DMS79 (cell line): ENCODE measurements around the gene CSNK2A1.
"Not testable (repeated sequence)": the region's sequence is repeated elsewhere in the genome, so short reads cannot be mapped to it uniquely, and the experiment has no call there.

ENCODE experiments used
- DNase-seq: peaks from one replicate; lab custom pipeline; 2025; lab: John Stamatoyannopoulos, UW

Gene CSNK2A1

DNA sequence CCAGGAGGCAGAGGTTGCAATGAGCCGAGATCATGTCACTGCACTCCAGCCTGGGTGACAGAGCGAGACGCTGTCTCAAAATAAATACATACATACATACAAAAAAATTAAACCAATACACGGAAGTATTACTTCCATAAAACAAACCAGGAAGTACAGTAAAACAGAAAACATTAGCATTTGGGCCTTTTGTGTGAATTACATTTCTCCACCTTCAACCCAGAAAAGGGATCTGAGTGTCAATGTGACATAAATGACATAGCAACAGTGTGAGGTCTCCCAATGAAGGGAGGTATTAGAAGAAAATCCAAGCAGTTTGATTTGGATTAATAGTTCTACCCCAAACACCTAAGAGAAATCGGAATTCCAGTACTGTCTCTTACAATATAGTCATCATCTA is 10.1 kb downstream of the CSNK2A1 start:
- DNase-seq: no peak

DNA sequence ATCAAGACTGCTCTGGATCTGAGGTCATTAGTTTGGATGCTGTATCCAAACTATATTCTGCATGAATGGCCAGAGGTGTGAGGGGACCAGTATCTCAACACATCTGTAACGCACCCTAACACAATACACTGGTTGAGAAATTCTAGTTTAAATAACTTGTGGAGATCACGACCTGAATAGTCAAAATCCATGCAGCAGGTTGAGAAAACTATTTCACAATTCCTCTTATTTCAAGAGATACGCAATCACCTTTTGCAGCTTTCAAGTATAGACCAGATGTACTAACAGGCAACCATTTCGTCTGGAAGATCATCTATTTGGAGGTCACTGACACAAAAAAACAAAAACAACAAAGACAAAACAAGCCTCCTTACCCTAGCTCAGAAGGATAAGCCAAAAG is 11.1 kb downstream of the CSNK2A1 start:
- DNase-seq: no peak

DNA sequence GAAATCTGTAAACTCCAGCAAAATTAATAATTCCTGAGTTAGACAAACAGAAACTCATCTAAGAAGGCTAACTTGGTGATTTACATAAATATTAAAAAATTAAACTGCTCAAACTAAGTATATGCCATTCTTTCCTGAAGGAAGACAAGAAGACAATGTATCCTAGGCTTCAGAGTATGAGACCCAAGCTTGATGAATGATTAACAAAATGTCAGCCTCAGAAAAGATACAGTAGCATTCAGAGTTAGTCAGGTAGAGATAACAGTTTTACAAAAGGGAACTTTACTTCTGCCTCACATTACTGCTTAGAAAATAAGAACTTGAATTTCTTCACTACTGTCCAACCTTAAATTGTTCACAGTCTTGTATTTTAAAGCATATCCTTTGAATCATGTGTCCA is 12.0 kb downstream of the CSNK2A1 start:
- DNase-seq: no peak

DNA sequence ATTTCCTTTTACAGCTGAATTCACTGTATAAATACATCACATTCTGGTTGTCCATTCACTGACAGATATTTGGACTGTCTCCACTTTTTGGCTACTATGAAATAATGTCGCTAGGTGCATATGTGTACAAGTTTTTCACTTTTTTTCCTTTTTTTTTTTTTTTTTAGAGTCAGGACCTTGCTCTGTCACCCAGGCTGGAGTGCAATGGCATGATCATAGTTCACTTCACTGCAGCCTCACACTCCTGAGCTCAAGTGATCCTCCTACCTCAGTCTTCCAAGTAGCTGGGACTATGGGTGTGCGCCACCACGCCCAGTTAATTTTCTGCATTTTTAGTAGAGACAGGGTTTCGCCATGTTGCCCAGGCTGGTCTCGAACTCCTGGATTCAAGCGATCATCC is 13.3 kb downstream of the CSNK2A1 start:
- DNase-seq: no peak

DNA sequence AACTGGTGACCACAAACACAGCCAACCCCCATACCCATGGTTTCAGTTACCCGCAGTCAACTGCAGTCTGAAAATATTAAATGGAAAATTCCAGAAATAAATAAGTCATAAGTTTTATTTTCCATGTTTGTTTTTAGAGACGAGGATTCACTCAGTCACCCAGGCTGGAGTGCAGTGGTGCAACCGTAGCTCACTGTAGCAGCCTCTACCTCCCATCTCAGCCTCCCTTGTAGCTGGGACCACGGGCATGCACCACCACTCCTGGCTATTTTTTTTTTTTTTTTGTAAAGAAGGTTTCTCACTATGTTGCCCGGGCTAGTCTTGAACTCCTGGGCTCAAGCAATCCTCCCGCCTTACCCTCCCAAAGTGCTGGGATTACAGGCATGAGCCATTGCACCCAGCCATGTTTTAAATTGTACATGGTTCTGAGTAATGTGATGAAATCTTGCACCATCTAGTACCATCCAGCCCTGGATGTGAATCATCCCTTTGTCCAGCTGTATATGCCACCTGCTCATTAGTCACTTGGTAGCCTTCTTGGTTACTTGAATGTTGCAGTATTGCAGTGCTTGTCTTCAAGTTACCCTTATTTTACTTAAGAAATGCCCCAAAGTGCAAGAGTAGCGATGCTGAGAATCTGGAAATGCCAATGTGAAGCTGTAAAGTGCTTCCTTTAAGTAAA is 14.5 kb downstream of the CSNK2A1 start:
- no peak for DNase-seq

DNA sequence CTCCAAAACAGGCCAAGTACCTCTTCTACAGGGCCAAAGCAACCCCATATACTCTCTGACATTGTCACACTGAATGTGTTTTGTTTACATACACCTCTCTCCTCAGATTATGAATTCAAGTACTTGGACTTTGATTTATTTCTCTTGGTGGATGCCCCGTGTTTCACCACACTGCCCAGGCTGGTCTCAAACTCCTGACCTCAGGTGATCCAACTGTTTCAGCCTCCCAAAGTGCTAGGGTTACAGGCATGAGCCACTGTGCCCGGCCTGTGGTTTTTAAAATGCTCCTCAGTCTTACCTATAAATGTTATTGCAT is 16.1 kb downstream of the CSNK2A1 start:
- no peak for DNase-seq

DNA sequence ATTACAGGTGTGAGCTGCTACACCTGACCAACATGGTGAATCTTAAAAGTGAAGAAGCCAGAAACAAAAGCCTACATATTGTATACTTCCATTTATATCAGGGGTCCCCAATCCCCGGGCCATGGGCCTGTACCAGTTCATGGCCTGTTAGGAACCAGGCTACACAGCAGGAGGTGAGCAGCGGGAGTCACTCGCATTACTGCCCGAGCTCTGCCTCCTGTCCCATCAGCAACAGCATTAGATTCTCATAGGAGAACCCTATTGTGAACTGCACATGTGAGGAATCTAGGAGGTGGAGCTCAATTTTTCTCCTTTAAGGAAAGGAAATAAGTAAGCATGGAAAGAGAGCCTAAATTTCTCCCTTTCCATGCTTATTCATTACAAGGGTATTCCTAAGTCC is 21.7 kb downstream of the CSNK2A1 start:
- no peak for DNase-seq

DNA sequence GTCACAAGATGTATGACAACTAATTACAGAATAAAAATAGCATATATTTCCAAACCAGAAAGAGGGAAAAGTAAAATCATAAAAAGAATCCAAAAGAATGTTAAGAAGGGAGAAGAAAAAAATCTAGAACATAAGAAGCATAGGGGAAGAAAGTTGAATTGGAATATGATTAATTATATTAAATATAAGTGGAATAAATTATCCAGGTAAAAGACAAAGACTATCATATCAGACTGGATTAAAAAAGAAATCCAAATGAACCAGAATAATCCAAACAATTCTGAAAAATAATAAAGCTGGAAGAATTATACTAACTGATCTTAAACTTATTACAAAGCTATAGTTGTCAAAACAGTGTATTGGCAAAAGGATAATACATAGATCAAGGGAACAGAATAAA is 23.6 kb downstream of the CSNK2A1 start:
- DNase-seq: no peak

DNA sequence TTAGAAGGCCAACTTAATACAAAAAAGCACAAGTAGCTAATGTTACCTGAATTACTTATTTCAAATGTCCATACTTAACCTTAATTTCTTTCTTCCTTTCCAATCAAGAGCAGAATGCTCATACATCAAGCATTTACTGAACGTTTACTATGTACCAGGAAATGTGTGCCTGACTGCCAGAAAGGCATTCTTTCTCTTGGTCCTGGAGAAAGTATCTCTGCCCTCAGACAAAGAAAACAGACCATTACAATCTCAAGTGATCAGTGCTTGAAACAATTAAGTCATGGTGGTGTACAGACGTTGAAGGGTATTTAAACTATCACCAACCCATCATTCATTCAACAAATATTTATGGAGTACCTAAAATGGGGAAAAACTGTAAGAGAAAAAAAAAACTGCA is 26.4 kb downstream of the CSNK2A1 start:
- no peak for DNase-seq

DNA sequence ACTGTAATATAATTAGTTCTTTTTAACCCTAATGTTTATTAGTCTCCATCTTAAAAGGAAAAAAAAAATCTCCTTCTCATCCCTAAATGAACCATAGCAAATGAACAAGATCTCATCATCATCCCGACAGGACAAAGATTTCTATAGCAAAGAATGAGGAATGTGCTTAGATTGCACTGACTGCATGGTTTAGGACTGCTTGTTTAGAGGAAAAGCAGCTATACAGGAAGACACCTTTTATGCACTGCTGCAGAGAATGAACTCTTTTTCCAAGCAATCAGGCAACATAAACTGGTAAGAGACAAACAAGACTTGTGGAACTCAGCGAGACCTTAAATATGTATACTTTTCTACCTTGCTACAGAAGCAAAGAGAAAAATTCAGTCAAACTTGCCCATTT is 26.8 kb downstream of the CSNK2A1 start:
- DNase-seq: no peak

DNA sequence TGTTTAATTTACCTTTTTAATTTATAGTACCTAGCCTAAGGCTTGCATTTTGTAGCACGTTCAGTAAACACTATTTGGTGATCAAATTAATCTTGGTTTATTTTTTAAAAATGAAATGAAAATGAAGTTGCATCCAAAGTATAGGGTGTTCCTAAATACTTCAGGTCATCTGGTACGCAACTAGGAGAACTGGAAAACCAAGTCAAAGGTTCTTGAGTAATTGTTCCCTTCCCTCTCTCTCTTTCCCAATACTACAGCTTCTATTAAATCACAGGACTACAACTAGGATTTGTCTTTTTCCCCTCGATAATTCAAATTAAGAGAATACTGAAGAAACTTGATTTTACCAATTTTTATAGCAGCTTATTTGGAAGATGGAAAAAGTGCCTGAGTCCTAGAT is 27.9 kb downstream of the CSNK2A1 start:
- no peak for DNase-seq

DNA sequence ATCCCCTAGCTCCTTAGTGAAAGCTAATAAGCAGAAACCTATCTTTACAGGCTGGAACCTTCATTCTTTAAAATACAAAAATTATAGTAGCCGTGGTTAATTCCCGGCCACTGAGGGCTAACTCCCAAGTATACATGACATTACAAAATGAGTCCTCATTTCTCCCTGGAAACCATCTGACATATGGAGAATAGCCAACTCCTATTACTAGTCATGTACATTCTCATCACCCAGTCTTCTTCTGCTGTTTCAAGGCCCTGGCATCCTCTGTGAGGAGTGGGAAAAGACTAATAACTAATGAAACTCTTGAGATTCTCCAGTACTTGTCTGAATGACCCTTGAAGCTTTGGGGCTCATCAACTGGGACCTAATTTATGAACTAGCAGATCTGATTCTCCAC is 30.2 kb downstream of the CSNK2A1 start:
- no peak for DNase-seq

DNA sequence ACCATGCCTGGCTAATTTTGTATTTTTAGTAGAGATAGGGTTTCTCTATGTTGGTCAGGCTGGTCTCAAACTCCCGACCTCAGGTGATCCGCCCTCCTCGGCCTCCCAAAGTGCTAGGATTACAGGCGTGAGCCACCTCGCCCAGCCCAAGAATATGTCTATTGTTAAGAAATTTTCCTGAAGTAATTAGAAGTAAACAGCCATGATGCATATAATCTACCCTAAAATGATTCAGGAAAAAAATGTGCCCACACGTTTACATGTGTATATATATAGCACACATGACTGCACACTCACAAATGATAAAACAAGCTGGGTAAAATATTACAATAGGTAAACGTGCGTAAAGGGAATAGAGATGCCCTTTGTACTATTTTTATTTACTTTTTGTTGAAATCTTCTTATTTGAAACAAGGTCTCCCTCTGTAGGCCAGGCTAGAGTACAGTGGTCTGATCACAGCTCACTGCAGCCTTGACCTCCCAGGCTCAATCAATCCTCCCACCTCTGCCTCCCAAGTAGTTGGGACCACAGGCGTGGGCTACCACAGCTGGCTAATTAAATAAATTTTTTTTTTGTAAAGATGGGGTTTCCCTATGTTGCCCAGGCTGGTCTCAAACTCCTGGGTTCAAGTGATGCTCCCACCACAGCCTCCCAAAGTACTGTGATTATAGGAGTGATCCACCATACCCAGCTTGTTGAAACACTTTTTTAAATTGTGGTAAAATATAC is 33.1 kb downstream of the CSNK2A1 start:
- not testable (repeated sequence) for DNase-seq

DNA sequence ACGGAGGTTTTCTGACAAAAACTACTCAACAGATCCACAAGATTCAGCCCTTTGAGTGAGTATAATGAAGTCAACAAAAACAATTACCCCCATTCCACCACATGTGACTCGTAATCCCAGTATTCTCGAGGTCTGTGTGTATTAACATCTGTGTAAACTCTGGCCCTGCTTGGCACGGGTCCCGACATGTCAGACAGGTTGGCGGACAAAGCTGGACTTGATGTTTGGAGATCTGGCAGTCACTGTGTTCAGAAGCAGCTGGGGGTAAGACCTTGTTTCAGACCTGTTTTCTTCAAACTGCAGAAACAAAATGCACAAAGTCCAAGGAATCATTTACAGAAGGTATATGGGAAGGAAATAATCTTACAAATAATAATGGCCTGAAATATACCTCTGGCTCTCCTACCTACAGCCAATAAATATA is 35.2 kb downstream of the CSNK2A1 start:
- DNase-seq: not testable (repeated sequence)

DNA sequence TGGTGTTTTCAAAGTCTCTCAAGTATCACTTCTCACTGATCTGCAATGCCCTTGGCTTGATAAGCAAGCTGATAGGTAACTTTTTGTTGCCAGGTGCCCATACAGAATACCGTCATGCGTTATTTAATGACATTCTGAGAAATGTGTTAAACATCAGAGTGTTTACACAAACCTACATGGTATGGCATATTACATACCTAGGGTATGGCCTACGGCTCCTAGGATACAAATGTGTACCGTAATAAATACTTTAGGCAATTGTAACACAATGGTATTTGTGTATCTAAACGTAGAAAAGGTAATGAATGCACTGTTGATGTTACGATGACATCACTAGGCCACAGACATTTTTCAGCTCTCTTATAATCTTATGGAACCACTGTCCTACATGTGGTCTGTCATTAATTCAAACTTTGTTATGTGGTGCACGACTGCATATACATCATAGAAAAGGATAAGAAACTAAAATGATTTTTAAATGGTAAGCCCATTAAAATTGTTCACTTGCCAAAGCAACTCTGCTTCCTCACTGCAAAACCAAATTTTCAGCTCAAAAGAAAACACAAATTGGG is 35.7 kb downstream of the CSNK2A1 start:
- no peak for DNase-seq

DNA sequence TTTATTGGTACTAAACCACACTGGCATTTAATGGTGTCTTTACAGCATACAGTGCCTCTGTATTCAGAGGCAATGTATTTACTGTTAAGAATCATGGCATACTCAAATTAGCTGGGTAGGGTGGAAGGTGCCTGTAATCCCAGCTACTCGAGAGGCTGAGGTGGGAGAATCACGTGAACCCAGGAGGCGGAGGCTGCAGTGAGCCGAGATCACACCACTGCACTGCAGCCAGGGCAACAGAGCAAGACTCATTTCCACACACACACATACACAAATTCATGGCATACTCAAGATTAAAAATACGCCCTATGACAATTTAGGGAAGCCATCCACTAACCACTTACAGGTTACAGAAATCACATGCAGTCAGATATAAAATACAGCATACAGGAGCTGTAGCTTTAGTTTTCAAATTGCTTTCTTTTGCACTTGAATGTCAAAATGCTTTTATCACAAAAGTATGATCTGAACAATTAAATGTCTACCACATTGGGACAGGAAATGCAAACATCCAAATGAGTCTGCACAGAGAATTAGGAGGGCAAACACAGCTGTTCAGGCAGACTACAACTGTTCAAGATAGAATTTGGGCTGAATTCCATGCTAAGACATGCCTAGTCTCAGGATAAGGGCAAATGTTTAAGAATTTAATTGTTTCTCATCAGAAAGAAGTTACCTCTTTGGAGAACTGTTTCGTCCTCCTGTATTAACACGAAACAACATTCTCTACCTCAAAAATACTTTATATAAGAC is 36.4 kb downstream of the CSNK2A1 start:
- no peak for DNase-seq

DNA sequence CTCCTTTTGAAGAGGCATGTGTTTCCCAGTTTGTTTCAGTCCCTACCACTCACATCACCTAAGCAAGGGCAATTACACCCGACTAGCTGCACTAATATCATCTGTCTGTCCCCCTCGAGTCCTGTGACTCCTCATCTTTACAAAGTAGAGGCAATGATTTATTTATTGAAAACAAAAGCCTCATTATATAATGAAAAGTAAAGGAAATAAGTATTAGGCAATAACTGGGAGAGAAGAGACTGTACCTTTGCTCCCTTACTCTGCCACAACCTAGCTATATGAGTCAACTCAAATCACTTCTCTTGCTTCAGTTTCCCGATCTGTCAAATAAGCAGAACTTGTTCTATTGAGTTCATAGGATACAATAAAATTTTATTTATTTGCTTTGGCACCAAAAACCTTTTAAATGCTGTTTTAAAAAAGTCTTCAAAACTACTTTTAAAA is 38.9 kb downstream of the CSNK2A1 start:
- no peak for DNase-seq

DNA sequence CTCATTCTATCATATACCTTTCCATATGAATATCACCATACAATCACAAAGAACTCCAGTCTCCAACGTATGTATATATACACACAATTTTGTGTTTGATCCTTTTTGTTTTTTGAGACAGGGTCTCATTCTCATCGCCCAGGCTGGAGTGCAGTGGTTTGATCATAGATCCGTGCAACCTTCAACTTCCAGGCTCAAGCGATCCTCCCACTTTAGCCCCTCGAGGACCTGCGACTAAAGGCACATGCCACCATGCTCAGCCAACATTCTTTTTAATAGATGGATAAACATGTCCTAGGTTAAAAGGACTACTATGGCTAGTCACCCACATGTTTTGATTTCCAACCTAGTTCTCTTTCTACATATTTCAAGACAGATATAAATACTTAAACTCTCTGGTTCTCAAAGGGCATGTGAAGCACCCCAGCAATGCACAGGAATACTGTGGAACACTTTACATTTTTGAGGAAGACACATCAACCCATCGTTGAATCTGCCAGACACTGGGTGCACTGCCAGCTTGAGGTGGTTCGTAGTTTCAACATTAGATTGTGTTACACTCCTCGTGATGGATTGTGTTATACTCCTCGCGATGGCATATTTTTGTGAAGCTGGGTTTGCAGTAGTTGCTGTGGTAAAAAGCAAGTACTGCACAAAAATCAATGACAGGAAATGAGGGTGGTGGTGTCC is 40.4 kb downstream of the CSNK2A1 start:
- no peak for DNase-seq

DNA sequence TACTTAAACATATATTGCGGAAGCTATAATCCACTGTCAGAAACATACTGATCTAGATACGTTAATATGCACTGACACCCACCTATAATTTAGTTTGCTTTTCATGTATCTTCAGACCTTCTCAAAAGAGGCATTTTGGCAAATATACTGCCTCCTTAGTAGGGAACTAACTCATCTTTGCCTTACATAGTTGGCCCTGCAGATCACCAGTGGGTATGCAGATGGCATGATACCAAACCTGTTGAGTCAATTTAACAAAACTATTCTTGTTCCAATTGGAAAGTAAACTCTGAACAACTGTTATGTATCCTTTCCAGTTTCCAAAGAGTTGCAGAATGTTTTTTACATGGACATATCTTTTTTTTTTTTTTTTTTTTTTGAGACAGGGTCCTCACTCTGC is 45.6 kb downstream of the CSNK2A1 start:
- no peak for DNase-seq

DNA sequence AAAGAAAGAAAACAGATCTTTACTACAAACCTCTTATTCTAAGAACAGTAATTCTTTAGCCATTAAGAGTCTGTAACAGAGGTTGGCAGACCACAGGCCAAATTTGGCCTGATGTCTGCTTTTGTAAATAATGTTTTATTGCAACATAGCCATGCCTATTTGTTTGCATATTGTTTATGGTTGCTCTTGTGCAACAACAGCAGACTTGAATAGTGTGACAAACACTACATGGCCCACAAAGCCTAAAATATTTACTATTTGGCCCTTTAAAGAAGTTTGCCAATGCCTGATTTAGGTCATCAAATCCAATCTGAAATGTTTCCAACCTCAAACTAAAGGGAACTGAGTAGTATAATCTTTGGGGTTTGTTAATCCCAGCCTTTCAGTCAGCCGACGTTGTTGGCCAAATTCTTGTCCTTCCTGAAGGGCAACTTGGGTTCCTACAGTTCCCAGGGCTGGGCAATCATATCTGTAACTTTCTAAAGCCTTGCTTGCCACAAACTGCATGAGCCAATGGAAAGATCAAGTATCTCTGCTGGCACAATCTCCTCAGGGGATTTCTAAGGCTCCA is 47.4 kb downstream of the CSNK2A1 start:
- DNase-seq: no peak

DNA sequence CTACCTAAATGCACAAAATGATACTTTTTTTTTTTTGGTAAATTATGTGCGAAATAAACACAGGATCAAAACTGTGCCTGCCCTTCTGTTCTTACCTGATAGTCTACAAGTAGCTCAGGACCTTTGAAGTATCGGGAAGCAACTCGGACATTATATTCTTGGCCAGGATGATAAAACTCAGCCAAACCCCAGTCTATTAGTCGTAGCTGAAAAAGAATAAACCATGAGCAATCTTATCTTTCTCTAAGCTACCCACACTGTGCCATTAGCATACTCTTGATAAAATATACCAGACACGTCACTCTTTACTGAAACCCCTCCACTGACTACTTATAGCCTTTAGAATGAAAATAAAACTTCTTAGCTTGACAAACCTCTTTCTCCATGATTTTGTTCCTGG is 51.4 kb downstream of the CSNK2A1 start:
- DNase-seq: no peak

DNA sequence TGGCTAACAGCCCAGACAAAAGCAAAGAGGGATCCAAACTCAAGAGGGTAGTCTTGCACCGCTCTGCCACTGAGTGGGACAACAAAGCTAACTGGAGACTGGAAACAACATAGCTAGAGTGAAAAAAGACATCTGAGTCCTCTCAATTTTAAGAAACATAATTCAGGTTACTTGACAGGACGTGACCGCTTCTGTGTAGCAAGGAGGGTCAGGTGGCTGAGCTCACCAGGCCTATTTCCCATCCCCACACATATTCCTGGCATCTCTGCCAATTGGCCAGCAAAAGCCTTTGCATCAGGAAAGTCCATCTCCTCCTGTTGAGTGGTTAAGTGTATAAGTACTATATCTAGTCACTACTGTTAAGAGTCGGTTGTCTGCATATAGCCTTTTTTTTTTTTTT is 55.9 kb downstream of the CSNK2A1 start:
- no peak for DNase-seq
